Non-pigmented ciliary epithelial cell (primary cell): ENCODE data around the gene MUC5B.
"Not testable (repeated sequence)": the region's sequence is repeated elsewhere in the genome, so short reads cannot be mapped to it uniquely, and the experiment has no call there.

ENCODE experiments used
- DNase-seq: peaks from one replicate; pipeline ENCODE4 v3.0.0-alpha.2; 2010; ENCODE audit warnings: low read depth

Gene MUC5B

DNA sequence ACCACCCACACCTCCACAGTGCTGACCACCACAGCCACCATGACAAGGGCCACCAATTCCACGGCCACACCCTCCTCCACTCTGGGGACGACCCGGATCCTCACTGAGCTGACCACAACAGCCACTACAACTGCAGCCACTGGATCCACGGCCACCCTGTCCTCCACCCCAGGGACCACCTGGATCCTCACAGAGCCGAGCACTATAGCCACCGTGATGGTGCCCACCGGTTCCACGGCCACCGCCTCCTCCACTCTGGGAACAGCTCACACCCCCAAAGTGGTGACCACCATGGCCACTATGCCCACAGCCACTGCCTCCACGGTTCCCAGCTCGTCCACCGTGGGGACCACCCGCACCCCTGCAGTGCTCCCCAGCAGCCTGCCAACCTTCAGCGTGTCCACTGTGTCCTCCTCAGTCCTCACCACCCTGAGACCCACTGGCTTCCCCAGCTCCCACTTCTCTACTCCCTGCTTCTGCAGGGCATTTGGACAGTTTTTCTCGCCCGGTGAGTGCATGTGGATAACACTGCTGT, 28.4 kb downstream of the MUC5B start:
- DNase-seq = no peak

DNA sequence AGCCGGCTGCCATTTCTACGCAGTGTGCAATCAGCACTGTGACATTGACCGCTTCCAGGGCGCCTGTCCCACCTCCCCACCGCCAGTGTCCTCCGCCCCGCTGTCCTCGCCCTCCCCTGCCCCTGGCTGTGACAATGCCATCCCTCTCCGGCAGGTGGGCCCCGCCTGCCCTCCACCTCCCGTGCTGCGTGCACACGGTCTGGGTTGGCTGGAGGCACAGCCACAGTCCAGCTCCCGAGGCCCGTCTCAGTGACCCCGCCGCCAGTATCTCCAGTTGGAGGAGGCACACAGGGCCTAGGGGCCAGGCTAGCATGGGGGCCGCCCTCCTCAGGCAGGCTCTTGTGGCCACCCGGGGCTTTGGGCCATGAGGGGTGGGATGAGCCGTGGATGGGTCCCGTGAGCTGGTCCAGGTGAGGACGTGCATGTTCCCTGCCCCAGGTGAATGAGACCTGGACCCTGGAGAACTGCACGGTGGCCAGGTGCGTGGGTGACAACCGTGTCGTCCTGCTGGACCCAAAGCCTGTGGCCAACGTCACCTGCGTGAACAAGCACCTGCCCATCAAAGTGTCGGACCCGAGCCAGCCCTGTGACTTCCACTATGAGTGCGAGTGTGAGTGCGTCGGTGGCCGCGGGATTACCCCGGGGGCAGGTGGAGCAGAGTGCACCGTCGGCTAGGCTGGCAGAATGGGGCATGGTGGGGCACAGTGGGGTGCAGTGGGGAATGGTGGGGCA, 29.7 kb downstream of the MUC5B start:
- no peak for DNase-seq

DNA sequence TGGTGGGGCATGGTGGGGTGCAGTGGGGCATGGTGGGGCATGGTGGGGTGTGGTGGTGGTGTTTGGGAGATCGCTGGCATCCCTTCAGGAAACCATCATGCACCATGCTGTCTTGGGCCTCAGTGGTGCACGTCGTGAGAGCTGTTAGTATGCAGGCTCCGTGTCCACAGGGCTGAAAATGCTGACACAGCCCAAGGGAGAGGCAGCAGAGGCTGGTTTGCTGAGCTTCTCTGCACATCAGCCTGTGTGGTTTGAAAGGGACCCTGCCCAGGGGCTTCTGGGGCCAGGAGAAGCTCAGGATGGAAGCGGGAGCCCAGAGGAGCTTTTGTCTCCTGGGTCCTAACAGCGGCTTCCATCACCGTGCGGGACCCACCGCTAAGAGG, 30.2 kb downstream of the MUC5B start:
- DNase-seq = no peak

DNA sequence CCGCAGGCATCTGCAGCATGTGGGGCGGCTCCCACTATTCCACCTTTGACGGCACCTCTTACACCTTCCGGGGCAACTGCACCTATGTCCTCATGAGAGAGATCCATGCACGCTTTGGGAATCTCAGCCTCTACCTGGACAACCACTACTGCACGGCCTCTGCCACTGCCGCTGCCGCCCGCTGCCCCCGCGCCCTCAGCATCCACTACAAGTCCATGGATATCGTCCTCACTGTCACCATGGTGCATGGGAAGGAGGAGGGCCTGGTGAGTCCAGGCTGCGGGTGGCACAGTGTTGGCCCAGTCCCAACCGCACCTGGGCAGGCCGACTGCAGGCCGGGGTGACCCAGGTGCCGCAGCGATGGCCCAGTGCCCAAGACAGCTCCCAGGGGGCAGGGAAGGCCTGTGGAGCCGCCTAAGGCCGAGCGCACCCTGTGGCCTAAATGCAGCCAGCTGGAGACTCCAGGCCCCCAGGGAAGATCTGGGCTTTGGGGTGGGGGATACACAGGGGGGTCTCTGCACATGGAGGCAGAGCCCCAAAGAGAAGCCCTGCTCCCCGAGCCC, 31.3 kb downstream of the MUC5B start:
- DNase-seq = no peak

DNA sequence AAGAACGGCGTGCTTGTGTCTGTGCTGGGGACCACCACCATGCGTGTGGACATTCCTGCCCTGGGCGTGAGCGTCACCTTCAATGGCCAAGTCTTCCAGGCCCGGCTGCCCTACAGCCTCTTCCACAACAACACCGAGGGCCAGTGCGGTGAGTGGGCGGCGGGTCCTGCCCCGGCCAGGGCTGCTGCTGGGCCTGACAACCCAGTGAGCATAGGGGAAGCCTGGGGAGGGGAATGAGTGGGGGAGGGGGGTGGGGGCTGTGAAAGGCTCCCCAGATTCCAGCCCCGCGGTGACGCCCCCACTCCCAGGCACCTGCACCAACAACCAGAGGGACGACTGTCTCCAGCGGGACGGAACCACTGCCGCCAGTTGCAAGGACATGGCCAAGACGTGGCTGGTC, 31.9 kb downstream of the MUC5B start:
- no peak for DNase-seq

DNA sequence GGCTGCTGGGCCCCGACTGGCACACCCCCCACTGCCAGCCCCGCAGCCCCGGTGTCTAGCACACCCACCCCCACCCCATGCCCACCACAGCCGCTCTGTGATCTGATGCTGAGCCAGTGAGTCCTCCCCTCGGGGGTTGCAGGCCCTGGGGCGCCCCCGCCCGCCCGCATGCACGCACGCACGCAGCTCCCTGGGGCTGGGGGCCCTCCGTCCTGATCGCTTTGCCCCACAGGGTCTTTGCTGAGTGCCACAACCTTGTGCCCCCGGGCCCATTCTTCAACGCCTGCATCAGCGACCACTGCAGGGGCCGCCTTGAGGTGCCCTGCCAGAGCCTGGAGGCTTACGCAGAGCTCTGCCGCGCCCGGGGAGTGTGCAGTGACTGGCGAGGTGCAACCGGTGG, 32.3 kb downstream of the MUC5B start:
- no peak for DNase-seq

DNA sequence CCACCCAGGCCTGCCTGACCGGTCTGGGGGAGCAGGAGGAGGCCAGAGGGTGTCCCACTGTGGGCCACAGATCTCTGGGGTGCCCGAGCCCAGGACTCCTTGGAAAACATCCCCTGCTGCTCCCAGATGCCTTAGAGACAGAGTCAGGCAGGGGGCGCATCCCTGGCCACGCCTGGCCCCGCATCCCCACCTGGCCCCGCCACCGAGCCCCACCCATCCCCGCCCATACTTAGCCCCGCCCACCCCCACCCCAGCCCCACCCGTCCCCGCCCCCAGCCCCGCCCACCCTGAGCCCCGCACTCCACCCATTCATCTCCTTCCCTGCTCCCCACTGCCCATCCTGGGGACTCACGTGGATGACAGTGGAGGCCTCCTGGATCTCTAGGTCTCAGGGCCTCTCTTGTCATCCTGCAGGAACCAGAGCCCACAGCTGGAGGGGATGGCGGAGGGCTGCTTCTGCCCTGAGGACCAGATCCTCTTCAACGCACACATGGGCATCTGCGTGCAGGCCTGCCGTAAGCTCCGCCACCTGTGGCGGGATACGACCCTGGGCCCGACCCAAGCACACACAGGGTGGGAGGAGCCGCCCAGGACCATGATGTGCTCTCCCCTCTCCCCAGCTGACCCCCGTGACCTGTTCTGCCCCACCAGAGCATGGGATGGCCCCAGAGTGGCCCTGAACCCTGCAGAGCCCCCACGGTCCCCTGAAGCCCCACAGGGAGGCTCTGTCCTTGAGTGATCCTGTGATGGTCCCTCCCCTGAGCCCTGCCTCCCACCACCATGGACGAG, 33.6 kb downstream of the MUC5B start:
- DNase-seq = no peak

DNA sequence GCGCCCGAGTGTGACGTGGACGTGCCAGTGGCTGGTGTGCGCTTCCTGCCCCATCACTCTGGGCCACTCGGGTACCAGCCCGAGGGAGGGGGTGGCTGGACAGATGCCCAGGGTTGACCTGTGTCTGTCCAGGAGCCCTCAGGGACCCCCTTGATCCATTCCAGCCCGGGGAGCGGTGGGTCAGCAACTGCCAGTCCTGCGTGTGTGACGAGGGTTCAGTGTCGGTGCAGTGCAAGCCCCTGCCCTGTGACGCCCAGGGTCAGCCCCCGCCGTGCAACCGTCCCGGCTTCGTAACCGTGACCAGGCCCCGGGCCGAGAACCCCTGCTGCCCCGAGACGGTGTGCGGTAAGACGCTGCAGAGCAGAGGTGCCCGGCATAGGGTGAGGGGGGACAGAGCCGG, 34.5 kb downstream of the MUC5B start:
- no peak for DNase-seq

DNA sequence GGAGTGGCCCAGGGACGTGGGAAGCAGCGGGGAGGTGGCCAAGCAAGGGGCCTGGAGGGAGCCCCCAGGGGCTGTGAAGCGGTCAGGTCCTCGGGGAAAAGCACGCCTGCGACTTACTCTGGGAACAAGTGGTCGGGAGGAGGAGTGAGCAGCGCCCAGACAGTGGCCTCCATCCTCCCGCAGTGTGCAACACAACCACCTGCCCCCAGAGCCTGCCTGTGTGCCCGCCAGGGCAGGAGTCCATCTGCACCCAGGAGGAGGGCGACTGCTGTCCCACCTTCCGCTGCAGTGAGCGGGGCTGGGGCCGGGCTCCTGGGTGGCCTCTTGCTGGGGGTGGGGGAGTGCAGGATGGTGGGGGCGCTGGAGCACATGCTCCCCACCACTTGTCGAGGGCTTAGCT, 35.0 kb downstream of the MUC5B start:
- DNase-seq = no peak

DNA sequence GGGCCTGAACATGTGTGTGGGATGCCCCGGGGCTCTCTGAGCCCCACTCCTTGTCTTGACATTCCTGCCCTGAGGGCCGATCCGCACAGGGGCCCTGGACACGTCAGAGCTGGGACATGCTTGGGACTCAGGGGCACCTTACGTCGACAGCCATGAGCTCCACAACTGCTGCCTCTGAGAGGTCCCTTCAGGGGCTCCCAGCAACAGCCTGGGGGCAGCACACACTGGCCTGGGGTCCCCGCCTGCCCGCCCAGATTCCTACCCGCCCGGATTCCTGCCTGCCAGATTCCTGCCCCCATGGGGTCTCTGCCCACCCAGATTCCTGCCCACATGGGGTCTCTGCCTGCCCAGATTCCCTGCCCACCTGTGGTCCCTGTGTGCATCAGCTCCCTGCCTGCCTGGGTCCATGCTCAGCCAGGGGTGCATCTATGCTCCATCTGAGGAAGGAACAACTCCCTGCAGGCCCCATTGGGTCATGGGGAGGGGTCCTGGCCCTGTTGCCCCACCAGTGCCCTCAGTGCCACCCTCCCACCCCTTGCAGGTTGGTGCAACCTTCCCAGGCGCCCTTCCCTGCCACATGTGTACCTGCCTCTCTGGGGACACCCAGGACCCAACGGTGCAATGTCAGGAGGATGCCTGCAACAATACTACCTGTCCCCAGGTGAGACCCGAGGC, 35.7 kb downstream of the MUC5B start:
- DNase-seq = no peak

DNA sequence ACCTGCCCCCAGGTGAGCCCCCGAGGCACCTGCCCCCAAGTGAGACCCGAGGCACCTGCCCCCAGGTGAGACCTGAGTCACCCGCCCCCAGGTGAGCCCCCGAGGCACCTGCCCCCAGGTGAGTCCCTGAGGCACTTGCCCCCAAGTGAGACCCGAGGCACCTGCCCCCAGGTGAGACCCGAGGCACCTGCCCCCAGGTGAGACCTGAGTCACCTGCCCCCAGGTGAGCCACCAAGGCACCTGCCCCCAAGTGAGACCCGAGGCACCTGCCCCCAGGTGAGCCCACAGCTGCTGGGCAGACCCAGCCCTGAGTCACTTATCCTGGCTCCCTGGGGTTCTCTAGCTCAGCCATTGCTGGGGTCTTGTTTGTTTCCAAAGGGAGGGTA, 36.2 kb downstream of the MUC5B start:
- no peak for DNase-seq

DNA sequence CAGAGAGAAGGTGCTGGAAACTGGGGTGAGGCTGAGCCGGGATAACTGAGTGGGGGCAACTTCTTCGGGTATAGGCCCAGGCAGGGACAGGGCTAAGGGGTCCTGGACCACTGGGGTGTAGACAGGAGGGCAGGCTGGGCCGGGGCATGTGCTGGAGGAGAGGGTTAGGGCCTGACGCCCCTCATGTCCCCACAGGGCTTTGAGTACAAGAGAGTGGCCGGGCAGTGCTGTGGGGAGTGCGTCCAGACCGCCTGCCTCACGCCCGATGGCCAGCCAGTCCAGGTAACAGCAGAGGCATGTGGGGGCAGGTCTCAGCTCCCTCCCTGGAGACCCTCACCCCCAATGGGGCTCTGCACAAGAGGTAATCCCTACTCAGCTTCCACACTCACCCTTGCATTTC, 36.7 kb downstream of the MUC5B start:
- no peak for DNase-seq

DNA sequence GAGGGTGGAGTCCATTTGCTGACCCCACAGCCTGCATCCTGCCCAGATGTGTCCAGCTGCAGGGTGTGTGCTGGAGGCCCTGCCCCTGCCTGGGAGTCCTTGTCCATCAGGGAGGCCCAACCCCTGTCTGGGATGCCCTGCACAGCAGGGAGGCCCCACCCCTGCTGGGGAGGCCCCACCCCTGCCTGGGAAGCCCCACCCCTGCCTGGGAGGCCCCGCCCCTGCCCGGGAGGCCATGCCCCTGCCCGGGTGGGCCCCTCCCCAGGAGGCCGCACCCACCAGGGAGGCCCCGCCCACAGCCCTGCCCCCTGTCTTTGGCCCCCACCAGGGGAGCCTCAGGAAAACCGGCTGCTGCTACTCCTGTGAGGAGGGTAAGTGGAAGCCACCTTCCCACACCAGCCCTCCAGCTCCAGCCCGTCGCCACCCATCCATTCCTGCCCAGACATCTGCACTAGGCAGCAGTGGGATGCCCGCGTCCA, 37.2 kb downstream of the MUC5B start:
- DNase-seq = no peak

DNA sequence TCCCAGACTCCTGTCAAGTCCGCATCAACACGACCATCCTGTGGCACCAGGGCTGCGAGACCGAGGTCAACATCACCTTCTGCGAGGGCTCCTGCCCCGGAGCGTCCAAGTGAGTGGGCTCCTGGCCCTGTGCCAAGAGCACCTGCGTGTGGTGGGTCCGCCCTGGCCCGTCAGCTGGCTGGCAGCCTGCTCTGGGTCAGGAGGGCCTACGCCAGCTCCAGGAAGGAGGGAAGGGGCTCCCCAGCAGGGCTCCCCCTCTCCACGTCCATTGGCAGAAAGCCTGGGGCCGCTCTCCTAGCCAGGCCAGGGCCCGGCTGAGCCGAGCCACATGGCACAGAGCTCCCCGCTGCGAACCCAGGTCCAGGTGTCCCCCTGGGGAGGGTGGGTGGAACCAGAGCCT, 37.8 kb downstream of the MUC5B start:
- no peak for DNase-seq

DNA sequence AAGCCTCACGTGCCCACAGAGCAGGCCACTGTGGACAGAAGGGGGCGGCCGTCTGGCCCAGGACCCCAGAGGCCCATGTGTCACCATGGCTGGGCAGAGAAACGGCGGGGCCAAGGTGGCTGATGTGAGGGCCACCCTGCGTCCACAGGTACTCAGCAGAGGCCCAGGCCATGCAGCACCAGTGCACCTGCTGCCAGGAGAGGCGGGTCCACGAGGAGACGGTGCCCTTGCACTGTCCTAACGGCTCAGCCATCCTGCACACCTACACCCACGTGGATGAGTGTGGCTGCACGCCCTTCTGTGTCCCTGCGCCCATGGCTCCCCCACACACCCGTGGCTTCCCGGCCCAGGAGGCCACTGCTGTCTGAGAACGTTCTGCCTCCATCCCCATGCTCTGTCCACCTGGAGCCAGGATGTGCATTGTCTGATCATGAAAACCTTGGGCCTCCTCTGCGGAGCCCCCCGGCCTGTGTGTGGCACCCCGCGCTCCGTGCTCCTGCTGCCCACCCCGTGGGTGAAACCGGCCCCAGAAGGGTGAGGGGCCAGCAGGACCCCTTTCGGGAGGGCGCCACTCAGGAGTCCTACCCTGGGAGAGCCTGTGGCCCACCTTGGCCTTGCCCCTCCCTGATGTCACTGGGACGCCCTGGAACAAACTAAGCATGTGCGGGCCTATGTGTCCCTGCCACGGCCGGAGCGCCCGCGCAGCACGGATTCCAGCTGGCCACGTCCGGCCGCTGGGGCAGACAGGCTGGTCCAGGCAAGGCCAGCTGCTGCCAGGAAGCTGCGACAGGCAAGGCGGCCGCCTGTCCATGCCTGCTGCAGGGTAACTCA, 38.6 kb downstream of the MUC5B start:
- DNase-seq = no peak

DNA sequence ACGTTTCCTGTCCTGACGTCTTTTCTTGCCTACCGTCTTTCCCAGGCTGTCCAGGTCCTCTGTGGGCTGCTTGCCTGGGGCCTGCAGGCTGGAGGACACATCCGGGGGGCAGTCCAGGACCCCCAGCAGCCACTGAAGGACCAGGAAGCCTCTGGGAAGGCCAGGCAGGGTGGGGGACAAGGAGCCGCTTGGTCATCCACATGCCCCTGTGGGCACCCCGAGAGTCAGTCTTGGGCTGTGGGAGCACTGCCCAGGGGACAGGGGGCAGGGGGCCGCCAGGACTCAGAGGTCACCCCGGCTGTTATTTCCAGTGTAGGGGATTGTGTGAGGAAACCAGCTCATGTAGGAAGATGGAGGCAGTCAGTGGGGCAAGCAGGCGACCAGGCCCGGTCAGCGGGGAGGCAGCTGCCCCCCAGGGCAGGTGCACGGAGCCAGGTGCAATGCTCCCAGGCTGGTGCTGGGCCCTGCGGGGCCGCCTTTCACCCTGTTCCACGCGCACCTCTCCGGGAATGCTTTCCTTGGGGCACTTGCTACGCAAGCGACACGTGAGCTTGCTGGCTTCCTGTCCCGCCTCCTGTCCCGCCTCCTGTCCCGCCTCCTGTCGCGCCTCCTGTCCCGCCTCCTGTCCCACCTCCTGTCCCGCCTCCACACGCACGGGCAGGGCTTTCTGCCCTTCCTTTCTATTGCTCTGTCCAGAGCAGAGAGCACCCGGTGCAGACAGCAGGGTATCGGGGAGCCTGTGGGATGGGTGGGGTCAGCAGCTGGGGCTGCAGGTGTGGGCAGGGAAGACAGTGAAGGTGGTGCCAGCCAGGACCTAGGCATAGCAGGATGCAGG, 39.5 kb downstream of the MUC5B start:
- peak; percentile 38 for DNase-seq

DNA sequence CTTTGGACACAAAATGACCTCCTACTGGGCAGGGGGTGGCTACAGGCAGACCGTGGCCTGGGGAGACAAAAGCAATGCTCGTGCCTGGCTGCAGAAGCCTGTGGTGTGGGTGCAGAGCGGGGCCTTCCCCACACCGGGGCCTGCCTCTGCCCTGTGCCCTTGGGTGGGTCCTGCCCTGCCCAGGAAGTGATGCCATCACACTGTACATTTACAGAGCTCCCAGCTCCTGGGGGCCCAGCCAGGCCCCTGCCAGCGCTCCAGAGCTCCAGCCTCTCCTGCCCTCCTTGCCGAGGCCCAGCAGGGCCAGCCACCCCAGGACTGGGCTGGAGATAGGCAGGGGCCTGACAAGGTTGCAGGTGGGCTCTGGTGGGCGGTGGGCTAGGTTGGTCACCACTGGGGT, 40.1 kb downstream of the MUC5B start:
- no peak for DNase-seq

DNA sequence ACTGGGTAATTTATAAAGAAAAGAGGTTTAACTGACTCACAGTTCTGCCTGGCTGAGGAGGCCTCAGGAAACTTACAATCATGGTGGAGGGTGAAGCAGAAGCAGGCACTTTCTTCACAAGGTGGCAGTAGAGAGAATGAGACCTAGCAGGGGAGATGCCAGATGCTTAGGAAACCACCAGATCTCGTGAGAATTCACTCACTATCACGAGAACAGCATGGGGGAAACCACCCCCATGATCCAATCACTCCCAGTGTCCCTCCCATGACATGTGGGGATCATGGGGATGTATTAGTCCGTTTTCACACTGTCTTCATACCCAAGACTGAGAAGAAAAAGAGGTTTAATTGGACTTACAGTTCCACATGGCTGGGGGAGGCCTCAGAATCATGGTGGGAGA, 41.6 kb downstream of the MUC5B start:
- DNase-seq = peak; percentile 47

DNA sequence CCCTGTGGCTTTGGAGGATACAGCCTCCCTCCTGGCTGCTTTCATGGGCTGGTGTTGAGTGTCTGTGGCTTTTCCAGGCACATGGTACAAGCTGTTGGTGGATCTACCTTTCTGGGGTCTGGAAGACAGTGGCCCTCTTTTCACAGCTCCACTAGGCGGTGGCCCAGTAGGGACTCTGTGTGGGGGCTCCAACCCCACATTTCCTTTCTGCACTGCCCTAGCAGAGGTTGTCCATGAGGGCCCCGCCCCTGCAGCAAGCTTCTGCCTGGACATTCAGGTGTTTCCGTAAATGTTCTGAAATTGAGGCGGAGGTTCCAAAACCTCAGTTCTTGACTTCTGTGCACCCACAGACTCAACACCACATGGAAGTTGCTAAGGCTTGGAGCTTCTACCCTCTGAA, 42.6 kb downstream of the MUC5B start:
- DNase-seq = not testable (repeated sequence)

DNA sequence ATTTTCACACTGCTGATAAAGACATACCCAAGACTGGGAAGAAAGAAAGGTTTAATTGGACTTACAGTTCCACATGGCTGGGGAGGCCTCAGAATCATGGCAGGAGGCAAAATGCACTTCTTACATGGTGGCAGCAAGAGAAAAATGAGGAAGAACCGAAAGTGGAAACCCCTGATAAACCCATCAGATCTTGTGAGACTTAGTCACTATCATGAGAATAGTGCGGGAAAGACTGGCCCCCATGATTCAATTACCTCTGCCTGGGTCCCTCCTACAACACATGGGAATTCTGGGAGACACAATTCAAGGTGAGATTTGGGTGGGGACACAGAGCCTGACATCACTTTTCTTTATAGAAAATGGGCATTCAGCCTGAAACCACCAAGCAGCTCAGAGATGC, 44.1 kb downstream of the MUC5B start:
- not testable (repeated sequence) for DNase-seq
